GM20431 (cell line): ENCODE measurements around the gene NKAIN2.

Source experiments
- in situ Hi-C: fragments of 300-500 bp; cut with MseI, MboI; formaldehyde crosslinking; loops from one replicate; pipeline ENCODE4 v1.15.0; 2020; ENCODE audit warnings: low sequenced_read_pairs; ENCODE audit not compliant: unreplicated experiment

The NKAIN2 gene

GRCh38 chr6:123805921-123806320, 2.3 kb downstream of the NKAIN2 start:
- in situ Hi-C loops, result no loop called here

GRCh38 chr6:123806561-123806960, 2.9 kb downstream of the NKAIN2 start:
- in situ Hi-C loops, result no loop called here

- in situ Hi-C loops, result no loop called here
Measured at GRCh38 chr6:123808556-123808955, 4.9 kb downstream of the NKAIN2 start.

GRCh38 chr6:123810214-123810613, 6.5 kb downstream of the NKAIN2 start:
- in situ Hi-C loops, result no loop called here

GRCh38 chr6:123810948-123811347, 7.3 kb downstream of the NKAIN2 start:
- in situ Hi-C loops, result no loop called here

- in situ Hi-C loops, result no loop called here
Measured at GRCh38 chr6:123811378-123811777, 7.7 kb downstream of the NKAIN2 start.

- in situ Hi-C loops, result no loop called here
Measured at GRCh38 chr6:123812621-123813020, 9.0 kb downstream of the NKAIN2 start.

GRCh38 chr6:123821112-123821511, 17.4 kb downstream of the NKAIN2 start:
- in situ Hi-C loops, result no loop called here

- in situ Hi-C loops, result no loop called here
Measured at GRCh38 chr6:123829302-123829953, 25.8 kb downstream of the NKAIN2 start.

GRCh38 chr6:123830120-123830519, 26.5 kb downstream of the NKAIN2 start:
- in situ Hi-C loops, result no loop called here

GRCh38 chr6:123838505-123839234, 35.0 kb downstream of the NKAIN2 start:
- in situ Hi-C loops, result no loop called here

- in situ Hi-C loops, result no loop called here
Measured at GRCh38 chr6:123841067-123841896, 37.6 kb downstream of the NKAIN2 start.

- in situ Hi-C loops, result no loop called here
Measured at GRCh38 chr6:123844011-123844410, 40.3 kb downstream of the NKAIN2 start.

- in situ Hi-C loops, result no loop called here
Measured at GRCh38 chr6:123848347-123848746, 44.7 kb downstream of the NKAIN2 start.

- in situ Hi-C loops, result no loop called here
Measured at GRCh38 chr6:123849406-123849805, 45.7 kb downstream of the NKAIN2 start.

GRCh38 chr6:123850555-123850954, 46.9 kb downstream of the NKAIN2 start:
- in situ Hi-C loops, result no loop called here

GRCh38 chr6:123854201-123854600, 50.5 kb downstream of the NKAIN2 start:
- in situ Hi-C loops, result no loop called here

GRCh38 chr6:123855506-123855905, 51.8 kb downstream of the NKAIN2 start:
- in situ Hi-C loops, result no loop called here

- in situ Hi-C loops, result no loop called here
Measured at GRCh38 chr6:123859291-123859690, 55.6 kb downstream of the NKAIN2 start.

GRCh38 chr6:123869334-123869733, 65.7 kb downstream of the NKAIN2 start:
- in situ Hi-C loops, result no loop called here

- in situ Hi-C loops, result no loop called here
Measured at GRCh38 chr6:123873974-123874373, 70.3 kb downstream of the NKAIN2 start.
